Lung microvascular endothelial cell (primary cell): ENCODE results near the gene RPS26. TPM values are rescaled to one million over a fixed set of nuclear protein-coding genes. Genes with fewer than 3 reads are reported as not detected.
A peak's percentile ranks its signal among the peaks of the same experiment; 100 is the strongest.
"Not testable (repeated sequence)": the region's sequence is repeated elsewhere in the genome, so short reads cannot be mapped to it uniquely, and the experiment has no call there.

Source experiments
- DNase-seq, 2 donors: peaks; one replicate each; pipeline versions ENCODE4 v3.0.0 to v3.0.0-alpha.2; 2010; ENCODE audit warnings: low read depth in 2 of 2
- total RNA-seq: library from RNA; depleted of rRNA; stranded (reverse); fragments of >200 nt; gene quantifications from 2 replicates; pipeline ENCODE4 v1.2.1, GENCODE V29; 2014

RPS26 gene
- total RNA-seq, 1 donor from 2014 or later, result 124 TPM

DNA sequence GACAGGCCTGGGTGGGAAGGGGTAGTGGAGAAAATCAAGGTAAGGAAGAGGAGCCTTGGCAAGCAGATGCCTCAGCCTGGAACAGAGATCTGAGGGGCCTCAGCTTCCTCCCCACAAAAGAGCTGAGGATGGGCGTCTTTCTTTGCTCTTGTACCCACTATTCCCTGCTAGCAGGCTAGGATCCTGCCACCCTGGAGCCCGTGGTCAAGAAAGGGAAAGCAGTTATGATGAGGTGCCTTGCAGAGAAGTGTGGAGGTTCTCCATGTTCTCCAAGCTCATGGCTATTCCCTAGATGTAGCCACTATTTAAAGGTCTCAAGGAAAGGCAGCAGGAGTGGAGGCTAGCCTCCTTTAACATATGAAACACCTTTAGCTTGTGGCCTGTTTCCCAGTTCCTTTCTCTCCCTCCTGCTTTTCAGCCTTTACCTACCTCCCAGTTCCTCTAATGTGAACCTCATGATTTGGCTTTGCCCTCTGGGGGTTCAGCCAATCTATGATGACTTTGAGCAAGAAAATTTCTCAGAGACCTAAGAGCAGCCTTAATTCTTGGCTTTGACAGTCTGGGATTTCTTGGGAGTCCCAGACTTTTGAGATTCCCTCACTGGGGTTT, 19.7 kb upstream of the RPS26 start:
- DNase-seq, result no peak

DNA sequence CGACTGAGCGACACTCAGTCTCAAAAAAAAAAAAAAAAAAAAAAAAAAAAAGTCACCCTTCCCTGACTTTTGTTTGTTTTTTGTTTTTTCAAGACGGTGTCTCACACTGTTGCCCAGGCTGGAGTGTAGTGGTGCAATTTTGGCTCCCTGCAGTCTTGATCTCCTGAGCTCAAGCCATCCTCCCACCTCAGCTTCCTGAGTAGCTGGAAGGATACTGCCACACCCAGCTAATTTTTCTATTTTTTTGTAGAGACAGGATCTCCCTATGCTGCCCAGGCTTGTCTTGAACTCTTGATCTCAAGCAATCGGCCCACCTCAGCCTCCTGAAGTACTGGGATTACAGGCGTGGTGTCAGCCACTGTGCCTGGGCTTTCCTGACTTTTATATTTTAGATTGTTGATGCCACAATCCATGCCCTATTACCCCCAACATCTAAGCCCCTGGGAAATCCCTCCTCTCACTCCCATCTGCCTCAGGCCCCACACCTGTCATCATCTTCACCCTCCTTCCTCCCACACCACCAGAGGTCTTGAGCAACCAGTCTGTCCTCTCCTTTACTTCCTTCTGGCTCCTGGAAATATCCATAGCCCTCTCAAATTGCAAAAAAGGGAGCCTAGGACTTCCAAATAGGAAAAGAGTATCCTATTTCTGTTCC, 13.1 kb upstream of the RPS26 start:
- DNase-seq, result peak in 1 of 2 donors; percentile 15

DNA sequence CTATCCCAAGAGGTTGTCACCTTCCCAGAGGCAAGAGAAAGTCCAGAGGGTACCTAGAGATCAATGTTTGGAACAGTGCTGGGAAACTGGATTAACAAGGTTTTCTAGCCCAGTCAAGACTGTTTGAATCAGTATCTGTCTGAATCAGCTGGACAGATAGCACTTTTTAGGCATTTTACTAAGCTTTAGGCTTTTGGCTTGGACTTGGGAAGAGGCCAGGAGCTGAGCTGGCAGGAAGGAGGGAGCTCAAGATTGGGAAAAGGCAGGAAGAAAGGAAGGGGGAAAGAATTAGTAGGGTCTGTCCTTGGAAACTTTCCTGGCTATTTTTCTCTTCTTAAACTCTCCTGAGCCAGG, 12.6 kb upstream of the RPS26 start:
- peak in 1 of 2 donors; percentile 52 for DNase-seq

DNA sequence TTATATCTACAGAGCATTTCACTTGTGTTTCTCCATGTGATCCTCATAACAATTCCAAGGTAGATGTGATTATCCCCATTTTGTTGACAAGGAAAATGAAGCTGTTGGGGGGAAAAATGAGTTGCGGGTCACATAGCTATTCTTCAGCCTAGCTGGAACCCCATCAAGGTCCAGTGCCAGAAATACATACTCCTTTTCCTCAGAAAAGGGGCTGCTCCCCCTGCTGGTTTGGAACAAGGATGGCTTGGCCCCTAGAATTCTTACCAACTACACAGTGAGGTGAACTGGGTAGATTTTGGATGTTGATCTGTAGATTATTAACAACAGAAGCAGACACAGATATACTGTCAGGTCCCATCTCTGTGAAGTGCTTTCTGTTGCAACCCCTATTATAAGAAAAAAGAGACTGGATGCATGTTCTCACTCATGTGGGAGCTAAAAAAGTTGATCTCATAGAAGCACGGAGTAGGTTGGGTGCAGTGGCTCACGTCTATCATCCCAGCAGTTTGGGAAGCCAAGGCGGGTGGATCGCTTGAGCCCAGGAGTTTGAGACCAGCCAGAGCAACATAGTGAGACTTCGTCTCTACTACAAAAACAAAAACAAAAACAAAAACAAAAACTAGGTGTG, 11.9 kb upstream of the RPS26 start:
- DNase-seq, result peak; percentile 74 to 81

DNA sequence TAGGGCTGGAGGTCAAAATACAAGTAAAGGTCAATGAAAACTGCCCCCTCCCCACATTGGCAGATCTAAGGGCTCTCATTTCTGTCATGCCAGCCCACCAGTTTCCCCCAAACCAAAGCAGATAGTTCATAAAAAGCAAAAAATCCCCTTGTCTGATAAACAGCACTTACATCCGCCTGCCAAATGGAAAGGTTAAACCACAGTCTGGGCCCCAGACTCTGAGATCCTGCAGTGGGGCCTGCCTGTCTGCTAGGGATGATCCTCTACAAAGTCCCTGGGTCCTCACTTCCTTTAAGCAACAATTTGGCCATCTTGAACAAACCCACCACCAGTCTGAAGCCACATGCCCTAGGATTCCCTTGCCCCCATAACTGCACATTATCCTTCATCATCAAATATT, 9.7 kb upstream of the RPS26 start:
- DNase-seq, result no peak

DNA sequence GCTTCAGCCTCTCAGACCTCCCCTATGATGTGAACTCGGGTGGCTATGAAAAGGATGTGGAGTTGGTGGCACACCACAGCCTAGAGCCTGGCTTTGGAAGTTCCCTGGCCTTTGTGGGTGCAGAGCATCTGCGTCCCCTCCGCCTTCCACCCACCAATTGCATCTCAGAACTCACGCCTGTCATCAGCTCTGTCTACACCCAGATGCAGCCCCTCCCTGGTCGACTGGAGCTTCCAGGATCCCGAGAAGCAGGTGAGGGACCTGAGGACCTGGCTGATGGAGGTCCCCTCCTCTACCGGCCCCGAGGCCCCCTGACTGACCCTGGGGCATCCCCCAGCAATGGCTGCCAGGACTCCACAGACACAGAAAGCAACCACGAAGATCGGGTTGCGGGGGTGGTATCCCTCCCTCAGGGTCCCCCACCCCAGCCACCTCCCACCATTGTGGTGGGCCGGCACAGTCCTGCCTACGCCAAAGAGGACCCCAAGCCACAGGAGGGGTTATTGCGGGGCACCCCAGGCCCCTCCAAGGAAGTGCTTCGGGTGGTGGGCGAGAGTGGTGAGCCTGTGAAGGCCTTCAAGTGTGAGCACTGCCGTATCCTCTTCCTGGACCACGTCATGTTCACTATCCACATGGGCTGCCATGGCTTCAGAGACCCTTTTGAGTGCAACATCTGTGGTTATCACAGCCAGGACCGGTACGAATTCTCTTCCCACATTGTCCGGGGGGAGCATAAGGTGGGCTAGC, 7.0 kb upstream of the RPS26 start:
- no peak for DNase-seq

DNA sequence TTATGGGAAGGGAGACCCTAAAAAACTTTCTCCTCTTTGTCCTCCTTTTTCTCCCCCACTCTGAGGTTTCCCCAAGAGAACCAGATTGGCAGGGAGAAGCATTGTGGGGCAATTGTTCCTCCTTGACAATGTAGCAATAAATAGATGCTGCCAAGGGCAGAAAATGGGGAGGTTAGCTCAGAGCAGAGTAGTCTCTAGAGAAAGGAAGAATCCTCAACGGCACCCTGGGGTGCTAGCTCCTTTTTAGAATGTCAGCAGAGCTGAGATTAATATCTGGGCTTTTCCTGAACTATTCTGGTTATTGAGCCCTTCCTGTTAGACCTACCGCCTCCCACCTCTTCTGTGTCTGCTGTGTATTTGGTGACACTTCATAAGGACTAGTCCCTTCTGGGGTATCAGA, 4.6 kb upstream of the RPS26 start:
- DNase-seq, result no peak

DNA sequence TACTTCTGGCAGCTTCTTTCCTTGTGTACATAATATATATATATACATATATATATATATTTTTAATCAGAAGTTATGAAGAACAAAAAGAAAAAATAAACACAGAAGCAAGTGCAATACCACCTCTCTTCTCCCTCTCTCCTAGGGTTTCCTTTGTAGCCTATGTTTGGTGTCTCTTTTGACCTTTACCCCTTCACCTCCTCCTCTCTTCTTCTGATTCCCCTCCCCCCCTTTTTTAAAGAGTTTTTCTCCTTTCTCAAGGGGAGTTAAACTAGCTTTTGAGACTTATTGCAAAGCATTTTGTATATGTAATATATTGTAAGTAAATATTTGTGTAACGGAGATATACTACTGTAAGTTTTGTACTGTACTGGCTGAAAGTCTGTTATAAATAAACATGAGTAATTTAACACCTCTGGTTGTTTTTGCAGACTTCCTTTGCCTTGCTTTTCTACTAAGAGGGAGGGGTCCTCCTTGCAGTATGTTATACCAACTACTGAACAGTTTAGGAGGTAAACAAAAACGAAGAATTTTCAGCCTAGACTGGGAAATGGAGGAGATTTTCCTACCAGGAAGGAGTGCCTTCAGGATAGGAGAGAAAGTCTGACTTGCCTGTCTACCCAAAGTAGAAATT, 3.6 kb upstream of the RPS26 start:
- DNase-seq, result no peak

DNA sequence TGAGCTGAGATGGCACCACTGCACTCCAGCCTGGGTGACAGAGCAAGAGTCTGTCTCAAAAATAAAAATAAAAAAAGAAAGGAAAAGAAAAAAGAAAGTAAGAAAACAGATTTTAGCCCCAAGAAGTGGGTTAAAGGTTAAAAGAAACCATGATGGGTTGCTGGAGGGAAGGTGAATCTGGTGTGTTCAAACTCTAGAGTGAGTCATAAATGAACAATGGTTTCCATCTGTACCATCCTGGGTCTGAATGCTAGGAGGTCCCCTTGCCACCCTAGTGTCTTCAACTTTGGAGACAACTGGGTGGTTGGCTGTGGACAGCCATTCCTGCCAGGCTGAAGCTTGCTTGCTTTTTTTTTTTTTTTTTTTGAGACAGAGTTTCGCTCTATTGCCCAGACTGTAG, 1.6 kb upstream of the RPS26 start:
- no peak for DNase-seq

DNA sequence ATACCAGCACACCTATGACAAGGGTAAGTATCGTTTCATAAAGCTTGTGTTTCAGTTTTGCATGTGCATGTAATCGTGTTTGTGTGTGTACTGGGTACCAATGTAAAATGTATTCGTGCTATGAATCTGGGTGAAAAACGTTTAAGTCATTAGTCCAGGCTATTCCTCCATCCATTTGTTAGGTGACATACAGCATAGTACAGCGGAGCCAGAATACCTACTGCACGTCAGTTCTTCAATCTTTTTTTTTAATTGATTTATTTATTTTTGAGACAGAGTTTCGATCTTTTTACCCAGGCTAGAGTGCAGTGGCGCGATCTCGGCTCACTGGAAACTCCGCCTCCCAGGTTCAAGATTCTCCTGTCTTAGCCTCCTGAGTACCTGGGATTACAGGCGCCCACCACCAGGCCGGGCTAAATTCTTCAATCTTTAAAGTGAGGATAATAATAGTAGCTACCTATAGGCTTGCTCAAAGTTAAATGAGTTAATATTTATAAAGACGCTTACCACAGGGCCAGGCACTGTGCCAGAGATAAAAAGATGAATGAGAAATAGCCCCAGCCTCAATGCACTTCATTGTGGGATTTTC, 661 bp upstream of the RPS26 start:
- no peak for DNase-seq

DNA sequence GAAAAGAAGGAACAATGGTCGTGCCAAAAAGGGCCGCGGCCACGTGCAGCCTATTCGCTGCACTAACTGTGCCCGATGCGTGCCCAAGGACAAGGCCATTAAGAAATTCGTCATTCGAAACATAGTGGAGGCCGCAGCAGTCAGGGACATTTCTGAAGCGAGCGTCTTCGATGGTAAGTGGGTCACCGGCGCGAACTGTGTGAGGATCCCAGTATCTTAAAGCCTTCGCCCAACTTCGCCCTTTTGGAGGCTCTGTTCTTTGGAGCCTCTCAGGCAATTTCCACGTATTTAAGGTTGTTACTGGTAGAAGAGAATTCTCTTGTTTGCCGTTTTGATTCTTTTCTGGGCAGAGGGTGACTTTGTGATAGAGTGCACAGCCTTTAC, 704 bp downstream of the RPS26 start:
- DNase-seq, result peak in 1 of 2 donors; percentile 22

DNA sequence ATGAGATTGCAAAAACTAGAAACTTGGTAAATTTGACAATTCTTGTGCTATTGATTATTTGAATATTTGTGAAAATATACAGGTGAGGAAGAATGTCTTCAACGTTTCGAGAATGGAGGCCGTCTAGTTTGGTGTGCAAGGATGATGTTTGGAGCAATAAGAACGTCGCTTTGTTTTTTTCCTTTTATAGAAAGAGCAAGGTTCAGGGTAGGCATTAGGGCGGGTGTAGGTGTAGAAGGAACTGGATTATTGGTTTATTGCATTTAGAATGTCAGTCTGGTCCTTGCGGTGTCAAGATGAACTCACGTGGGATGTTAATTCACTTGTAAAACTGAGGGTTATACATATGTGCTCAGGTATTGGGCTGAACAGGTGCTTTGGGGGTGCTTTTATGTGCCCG, 1.1 kb downstream of the RPS26 start:
- no peak for DNase-seq

DNA sequence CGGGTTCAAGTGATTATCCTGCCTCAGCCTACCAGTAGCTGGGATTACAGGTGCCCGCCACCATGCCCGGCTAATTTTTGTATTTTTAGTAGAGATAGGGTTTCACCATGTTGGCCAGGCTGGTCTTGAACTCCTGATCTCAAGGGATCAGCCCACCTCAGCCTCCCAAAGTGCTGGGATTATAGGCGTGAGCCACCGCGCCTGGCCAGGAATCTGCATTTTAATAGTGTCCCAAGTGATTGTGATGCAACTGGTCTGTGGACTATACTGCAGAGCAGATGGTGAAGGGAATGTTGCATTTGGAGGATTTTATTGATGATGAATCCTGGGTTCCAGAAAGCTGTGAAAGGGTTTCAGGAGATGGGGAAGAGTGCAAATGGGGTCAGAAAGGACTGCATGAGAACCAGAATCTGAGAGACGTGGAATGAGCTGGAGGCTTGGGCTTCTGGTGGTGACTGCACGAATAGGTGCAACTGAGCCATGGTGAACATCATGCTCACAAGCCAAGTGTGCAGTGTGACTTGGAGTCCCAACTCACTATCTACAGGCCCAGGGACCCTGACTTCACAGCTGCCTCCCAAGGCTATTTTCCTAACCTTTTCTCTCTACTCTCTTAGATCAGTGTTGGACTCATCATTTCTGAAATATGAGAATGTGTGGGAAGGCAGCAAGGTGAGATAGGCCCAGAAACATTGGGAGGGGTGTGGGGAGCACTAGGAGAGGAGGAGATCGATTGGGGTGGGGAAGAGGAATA, 4.5 kb downstream of the RPS26 start:
- DNase-seq, result no peak

DNA sequence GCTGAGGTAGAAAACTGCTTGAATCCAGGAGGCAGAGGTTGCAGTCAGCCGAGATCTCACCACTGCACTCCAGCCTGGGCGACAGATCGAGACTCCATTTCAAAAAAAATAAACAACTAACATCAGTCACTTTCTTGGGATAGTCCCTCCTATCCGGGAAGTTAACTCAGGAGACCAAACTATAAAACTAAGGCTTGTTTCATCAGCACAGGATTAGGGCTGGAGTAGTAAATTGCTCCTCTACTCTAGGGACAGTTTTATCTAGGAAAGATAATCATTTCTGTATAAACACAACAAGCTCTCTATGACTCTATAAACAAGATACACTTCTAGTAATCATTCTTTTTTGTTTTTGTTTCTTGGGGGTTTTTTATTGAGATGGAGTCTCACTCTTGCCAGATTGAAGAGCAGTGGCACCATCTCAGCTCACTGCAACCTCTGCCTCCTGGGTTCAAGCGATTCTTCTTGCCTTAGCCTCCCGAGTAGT, 11.7 kb downstream of the RPS26 start:
- no peak for DNase-seq

DNA sequence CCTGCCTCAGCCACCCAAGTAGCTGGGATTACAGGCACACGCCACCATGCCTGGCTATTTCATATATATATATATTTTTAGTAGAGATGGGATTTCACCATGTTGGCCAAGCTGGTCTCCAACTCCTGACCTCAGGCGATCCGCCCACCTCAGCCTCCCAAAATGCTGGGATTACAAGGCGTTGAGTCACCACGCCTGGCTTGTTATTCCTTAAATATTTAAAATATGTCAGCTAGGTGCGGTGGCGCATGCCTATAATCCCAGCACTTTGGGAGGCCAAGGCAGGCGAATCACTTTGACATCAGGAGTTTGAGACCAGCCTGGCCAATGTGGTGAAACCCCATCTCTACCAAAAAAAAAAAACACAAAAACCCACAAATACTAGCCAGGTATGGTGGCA, 18.2 kb downstream of the RPS26 start:
- DNase-seq, result not testable (repeated sequence)

DNA sequence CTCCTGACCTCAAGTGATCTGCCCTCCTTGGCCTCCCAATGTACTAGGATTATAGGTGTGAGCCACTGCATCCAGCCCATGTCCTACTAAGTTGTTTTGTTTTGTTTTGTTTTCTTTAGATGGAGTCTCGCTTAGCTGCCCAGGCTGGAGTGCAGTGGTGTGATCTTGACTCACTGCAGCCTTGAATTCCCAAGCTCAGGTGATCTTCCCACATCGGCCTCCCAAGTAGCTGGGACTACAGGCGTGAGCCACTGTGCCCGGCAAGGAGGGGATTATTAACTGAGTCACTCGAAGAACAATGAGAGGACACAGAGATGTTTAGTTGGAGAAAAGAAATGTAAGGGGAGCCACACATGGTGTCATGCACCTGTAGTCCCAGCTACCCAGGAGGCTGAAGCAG, 20.3 kb downstream of the RPS26 start:
- no peak for DNase-seq

DNA sequence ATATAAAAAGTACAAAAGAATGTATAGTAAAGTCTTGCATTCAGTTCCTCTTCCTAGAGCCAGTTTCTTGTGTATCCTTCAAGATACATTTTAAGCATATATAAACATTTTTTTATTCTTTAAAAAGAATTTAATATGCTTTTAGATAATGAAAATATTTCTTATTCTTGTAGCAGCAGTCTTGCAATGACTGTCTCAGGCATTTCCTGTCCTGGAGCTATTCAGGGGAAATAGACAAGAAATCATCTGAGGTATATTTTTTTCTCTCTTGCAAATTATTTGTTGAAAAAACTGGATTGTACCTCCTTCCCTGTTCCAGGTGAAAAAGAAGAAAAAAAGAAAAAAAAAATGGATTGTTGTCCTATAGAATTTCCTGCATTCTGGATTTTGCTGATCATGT, 21.3 kb downstream of the RPS26 start:
- peak in 1 of 2 donors; percentile 15 for DNase-seq

DNA sequence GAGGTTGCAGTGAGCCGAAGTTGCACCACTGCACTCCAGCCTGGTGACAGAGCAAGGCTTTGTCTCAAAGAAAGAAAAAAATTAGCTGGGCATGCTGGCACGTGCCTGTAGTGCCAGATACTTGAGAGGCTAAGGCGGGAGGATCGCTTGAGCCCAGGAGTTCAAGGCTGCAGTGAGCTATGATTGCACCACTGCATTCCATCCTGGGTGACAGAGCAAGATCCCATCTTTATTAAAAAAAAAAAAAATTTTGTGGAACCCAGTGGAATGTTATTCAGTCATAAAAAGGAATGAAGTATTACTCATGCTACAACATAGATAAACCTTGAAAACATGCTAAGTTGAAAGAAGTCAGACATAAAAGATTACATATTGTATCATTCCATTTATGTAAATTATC, 29.9 kb downstream of the RPS26 start:
- no peak for DNase-seq

DNA sequence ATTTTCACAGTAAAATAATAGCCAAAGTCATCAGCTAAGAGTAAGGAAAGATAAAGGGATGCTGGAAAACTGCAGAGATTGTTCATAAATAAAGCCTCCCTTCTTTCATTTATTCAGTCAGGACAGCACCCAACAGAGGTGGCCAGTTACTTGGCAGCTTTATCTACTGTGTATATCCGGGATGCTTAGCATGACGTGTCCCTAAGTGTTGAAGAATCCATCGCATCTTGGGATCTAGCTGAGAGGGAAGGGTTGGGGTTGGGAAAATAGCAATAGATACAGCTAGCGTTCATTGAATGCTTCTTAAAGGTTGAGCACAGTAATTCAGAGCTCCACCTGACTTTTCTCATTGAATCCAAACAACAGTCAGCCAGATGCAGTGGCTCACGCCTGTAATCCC, 32.7 kb downstream of the RPS26 start:
- DNase-seq, result no peak

DNA sequence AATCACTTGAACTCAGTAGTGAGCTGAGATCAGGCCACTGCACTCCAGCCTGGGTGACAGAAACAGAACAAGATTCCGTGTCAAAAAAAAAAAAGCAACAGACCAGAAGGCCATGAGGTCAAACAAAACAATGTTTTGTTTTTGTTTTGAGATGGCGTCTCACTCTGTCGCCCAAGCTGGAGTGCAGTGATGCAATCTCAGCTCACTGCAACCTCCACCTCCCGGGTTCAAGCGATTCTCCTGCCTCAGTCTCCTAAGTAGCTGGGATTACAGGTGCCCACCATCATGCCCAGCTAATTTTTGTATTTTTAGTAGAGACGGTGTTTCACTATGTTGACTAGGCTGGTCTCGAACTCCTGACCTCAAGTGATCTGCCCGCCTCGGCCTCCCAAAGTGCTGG, 36.2 kb downstream of the RPS26 start:
- not testable (repeated sequence) for DNase-seq

DNA sequence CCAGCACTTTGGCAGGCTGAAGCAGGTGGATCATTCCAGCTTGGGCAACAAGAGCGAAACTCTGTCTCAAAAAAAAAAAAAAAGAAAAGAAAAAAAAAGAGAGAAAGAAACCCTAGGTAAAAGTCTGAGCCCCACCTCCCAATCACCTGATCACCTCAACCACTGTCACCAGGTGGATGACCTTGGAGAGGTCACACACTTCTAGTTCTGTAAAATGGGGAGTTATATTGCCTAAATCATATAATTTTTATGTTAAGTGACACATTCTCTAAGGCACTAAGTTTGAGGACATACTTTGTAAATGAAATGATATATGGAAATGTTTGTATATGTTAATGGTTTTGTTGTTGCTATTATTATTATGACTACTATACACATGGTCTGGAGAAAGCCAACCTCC, 36.7 kb downstream of the RPS26 start:
- DNase-seq, result no peak
